DMS153 treated with DMSO at 0.1 percent for 48 hours (cell line): Measurements from ENCODE around the gene KCNMA1.

Experiments used
- DNase-seq: peaks from one replicate; lab custom pipeline; 2025; ENCODE audit not compliant: unreplicated experiment; lab: John Stamatoyannopoulos, UW

Gene KCNMA1

GRCh38 chr10:77176232-77176631 lies 461.4 kb downstream of the KCNMA1 start:
- DNase-seq, result no peak

- DNase-seq, result no peak
These were observed 461.9 kb downstream of the KCNMA1 start for GRCh38 chr10:77175631-77176222.

DNA sequence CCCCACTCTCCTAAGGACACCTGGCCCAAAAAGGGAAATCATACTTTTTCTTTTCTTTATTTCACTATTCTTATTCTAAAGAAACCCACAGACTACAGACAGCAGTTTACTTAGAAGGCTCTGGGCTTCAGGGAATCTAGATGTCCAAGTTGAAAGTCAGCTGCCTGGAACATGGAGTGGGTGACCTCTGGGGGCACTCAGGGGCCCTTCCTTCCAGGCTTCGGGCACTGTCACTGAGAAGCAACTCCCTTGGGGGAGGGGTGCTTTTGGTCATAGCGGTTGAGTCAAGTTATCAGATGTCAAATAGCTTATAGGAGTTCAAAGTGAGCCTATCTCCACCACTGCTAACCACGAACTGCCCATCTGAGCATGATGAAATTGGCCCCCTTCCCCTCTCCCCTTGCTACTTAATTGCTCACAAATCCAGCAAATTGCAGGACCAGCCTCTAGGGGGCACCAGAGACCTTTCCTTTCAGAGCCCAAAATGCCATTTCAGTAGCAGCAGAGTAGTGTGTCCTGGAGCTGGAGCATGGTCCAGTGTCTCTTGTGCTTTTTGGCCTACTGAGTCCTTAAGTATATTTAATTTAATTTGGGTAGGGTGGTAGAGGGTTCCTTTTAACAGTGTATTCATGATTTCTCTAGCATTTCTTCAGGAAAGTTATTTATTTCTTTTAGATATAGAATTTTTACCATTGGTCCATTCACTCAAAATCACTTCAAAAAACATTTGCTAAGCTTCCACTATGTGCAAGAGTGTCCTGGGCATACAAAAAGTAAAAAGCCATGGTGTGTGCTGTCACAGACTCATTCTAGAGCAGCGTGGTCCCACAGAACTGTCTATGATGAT lies 463.8 kb downstream of the KCNMA1 start:
- peak; percentile 75 for DNase-seq

DNA sequence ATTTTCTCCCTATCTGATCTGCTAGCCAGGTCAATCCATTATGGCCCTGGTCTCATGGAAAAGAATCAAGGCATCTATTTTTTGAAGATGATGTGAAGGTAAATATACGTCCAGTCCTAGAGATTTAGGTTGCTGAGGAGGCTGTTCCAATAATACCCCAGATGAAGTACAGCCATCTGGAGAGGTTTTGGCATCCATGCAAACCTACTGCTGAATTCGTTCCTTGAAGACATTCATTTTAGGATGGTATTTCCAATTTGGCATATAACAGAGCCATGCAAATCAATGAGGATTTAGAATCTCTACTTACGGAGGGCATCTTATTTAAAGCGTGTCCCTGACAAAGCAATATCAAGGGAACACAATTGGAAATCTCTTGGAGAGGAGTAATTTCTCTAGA lies 465.5 kb downstream of the KCNMA1 start:
- DNase-seq, result no peak

- no peak for DNase-seq
These were observed 468.7 kb downstream of the KCNMA1 start for GRCh38 chr10:77168861-77169260.

DNA sequence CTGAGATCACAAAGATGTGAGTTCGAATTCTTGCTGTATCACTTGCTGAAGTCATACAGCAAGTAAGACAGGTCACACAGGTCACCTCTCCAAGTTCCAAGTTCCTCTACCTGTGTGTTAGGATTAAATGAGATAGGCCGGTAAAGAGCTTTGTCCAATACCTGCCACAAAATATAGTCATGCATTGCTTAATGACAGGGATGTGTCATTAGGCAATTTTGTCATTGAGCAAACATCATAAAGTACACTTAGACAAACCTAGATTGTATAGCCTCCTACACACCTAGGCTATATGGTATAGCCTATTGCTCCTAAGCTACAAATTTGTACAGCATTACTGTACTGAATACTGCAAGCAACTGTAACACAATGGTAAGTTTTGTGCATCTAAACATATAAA lies 469.4 kb downstream of the KCNMA1 start:
- DNase-seq, result no peak

GRCh38 chr10:77165445-77166208 lies 472.0 kb downstream of the KCNMA1 start:
- DNase-seq, result peak; percentile 79

GRCh38 chr10:77164616-77165311 lies 472.8 kb downstream of the KCNMA1 start:
- DNase-seq, result no peak

- no peak for DNase-seq
These were observed 473.8 kb downstream of the KCNMA1 start for GRCh38 chr10:77163670-77164348.

- DNase-seq, result no peak
These were observed 474.9 kb downstream of the KCNMA1 start for GRCh38 chr10:77162697-77163096.

DNA sequence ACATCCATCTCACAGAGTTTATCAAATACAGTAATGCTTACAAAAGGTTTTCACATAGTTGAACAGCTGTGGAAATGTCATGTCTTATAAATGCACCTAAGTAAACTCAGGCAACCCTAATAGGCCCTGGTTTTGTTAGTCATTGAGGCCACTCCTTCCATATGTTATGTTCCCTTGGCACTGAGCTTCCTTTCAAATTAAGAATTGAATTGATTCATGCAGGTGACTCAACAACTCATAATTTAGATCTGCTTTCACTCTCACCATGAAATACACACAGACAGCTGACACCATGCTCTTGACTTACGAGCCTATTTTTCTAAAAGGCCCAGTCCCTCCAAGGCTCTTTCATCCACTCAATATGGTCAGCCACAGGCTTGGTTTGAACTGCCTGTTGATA lies 476.9 kb downstream of the KCNMA1 start:
- peak; percentile 90 for DNase-seq

GRCh38 chr10:77159538-77160110 lies 478.0 kb downstream of the KCNMA1 start:
- no peak for DNase-seq

DNA sequence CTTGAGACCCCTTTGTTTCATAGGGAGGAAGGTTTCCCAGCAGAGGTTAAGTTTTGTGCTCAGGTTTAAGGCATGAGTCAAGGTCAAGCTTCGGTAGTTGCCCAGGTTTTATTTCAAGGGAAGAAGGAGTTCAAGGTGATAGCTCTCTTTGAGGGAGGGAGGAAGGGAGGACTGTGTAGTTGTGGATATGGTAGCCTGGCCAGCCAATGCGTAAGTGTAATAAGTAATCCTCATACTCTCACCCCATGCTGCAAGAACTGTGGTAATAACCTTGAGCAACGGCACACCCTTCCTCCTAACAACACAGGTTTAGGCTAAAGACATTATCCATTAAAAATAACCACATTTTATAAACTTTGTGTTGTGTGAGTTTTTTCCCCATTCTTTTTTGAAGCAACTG lies 478.9 kb downstream of the KCNMA1 start:
- DNase-seq, result no peak

- no peak for DNase-seq
These were observed 480.2 kb downstream of the KCNMA1 start for GRCh38 chr10:77157248-77158019.

DNA sequence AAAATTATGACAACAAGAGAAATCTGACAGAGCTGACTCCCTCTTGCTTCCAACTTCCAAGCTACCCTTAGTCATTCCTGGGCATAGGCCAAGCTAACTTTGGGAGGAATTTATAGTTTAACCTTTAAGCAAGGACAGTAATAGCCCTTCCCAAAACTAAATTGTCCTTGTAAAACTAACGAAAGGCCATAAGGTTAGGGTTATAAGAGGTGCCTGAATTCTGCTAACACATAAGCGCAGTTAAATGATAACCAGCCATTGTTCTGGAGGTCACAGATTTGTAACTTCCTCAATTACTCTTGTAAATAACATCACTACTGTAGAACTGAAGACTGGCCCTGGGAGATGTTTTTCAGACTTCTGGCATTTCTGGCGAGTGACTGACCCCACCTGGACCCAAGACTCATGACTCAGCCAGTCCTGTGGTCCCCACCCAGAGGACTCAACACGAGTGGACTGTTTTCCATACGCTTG lies 481.2 kb downstream of the KCNMA1 start:
- no peak for DNase-seq

DNA sequence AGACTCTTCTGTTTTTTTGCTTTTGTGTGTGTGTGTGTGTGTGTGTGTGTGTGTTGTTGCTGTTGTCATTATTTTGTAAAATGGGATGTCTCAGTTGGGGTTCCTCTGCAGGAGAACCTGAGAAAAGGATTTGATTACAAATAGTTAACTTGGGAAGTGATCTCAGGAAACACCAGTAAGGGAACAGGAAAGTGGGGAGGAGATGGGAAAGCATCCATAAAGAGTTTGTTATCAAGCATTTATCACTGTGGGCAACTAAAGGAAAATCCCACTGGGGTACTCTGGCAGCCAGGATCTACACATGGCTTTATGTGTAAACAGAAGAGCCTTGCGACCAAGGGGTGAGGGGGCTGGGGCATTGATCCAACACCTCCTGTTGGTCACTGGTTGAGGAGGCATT lies 485.4 kb downstream of the KCNMA1 start:
- DNase-seq, result no peak

- DNase-seq, result no peak
These were observed 486.2 kb downstream of the KCNMA1 start for GRCh38 chr10:77151408-77151807.

- DNase-seq, result no peak
These were observed 487.9 kb downstream of the KCNMA1 start for GRCh38 chr10:77149706-77150105.

- no peak for DNase-seq
These were observed 488.6 kb downstream of the KCNMA1 start for GRCh38 chr10:77149001-77149400.
